ENCODE measurements around the gene RXRA. TPM values are rescaled to one million over a fixed set of nuclear protein-coding genes. Genes with fewer than 3 reads are reported as not detected.

The RXRA gene
- total and polyA plus RNA-seq, 2 of the 13 experiments (the other 11 are each of a cell fraction or from before 2014, with no cell fraction given), result 18.9 to 29.2 TPM

GRCh38 chr9:134344068-134344799 lies 18.0 kb downstream of the RXRA start:
- no peak for DNase-seq (ENCODE audit: low spot score)
- Histone ChIP-seq H3K4me3 (replicated peaks in 1 of 3; ENCODE audit: insufficient read depth in 1 of 3, low read depth in 2 of 3, low read length in 3 of 3) (no peak overlapping the region), H2AFZ (ENCODE audit: low read length) (no peak overlapping the region), H3K36me3 (replicated peaks in 1 of 2; ENCODE audit: control insufficient read depth in 1 of 2, insufficient read depth in 2 of 2, low read length in 2 of 2) (peaks cover 5 to 9% of the 10 kb centered on the region in 2 experiments; a peak in 4 of 5 replicates), H3K27me3 (ENCODE audit: control insufficient read depth in 1 of 2, insufficient read depth in 2 of 2, low read length in 2 of 2) (no peaks in the 10 kb centered on the region), H3K4me1 (ENCODE audit: insufficient read depth, low read length) (peaks cover 8% of the 10 kb centered on the region), H3K9ac (ENCODE audit: insufficient read depth, low read depth, low read length) (no peak overlapping the region), H3K9me3 (ENCODE audit: low read length) (no peaks in the 10 kb centered on the region), H3K79me2 (ENCODE audit: insufficient read depth, low read length) (peaks cover 96% of the 10 kb centered on the region), H3K27ac (ENCODE audit: extremely low read length, insufficient read depth, low read length) (no peak overlapping the region), H4K20me1 (ENCODE audit: insufficient read depth, low read length) (peaks cover 84% of the 10 kb centered on the region), H3K4me2 (ENCODE audit: low read depth, low read length) (no peak overlapping the region)
- BruUV-seq (replicated peaks), result no TSS peak
- 93% methylated on average over 5 of the region's 17 CpGs for WGBS (ENCODE audit: low lambda C conversion rate)
- POLR2A ChIA-PET, result interaction anchor here (1.8 kb wide), 1 partner anchor 16 kb away, joined by 5 read pairs; no protein-coding TSS in a partner anchor
- intact Hi-C loops (cut with micrococcal nuclease; ENCODE audit: unreplicated experiment), result no loop called here
- FAIRE-seq, result no peak
- in situ Hi-C loops (cut with HindIII; ENCODE audit: extremely low pct_ligation_motif_present, low pct_unique_long_range_greater_than_20kb), result no loop called here
- no peak for ATAC-seq
- TF ChIP-seq MNT (IDR thresholded peaks at IDR 0.05), result no peak
- TF ChIP-seq ZNF530 (CRISPR knock-in tag; IDR thresholded peaks at IDR 0.05; ENCODE audit: low read depth), result no peak
- no peak for TF ChIP-seq ZNF414 (CRISPR knock-in tag; IDR thresholded peaks at IDR 0.05)
- no peak for TF ChIP-seq ZSCAN22 (CRISPR knock-in tag; IDR thresholded peaks at IDR 0.05)
- TF ChIP-seq NR0B2 (CRISPR knock-in tag; IDR thresholded peaks at IDR 0.05), result no peak
- CTCF ChIA-PET (ENCODE audit: low intra/inter-chr PET ratio, low total read pairs), result no interaction called here
